ENCODE data around the gene MAPK8IP1. TPM values are rescaled to one million over a fixed set of nuclear protein-coding genes. Genes with fewer than 3 reads are reported as not detected.

Gene MAPK8IP1
- total RNA-seq, 1 donor from 2014 or later: 38.7 TPM

GRCh38 chr11:45894555-45895247 lies 9.2 kb downstream of the MAPK8IP1 start:
- no peaks in the 10 kb centered on the region for H3K27me3 Mint-ChIP-seq (ENCODE audit: low read depth)
- no peaks in the 10 kb centered on the region for H3K9me3 Mint-ChIP-seq
- H3K27ac Mint-ChIP-seq (ENCODE audit: unreplicated experiment): no peak overlapping the region
- H3K36me3 Mint-ChIP-seq (ENCODE audit: low read depth): no peaks in the 10 kb centered on the region
- no peak overlapping the region for H3K4me3 Mint-ChIP-seq
- no peak for DNase-seq (ENCODE audit: low read depth, low spot score)
- H3K4me1 Mint-ChIP-seq: peaks cover 12% of the 10 kb centered on the region
- TF ChIP-seq CTCF (conservative IDR thresholded peaks at IDR 0.05): no peak

- Mint-ChIP-seq H3K27ac (ENCODE audit: unreplicated experiment) (no peak overlapping the region), H3K27me3 (ENCODE audit: low read depth) (no peaks in the 10 kb centered on the region), H3K36me3 (ENCODE audit: low read depth) (no peaks in the 10 kb centered on the region), H3K4me3 (no peak overlapping the region), H3K9me3 (no peaks in the 10 kb centered on the region), H3K4me1 (peaks cover 16% of the 10 kb centered on the region)
- TF ChIP-seq CTCF (conservative IDR thresholded peaks at IDR 0.05): no peak
- no peak for DNase-seq (ENCODE audit: low read depth, low spot score)
Observed at GRCh38 chr11:45895553-45896259, 10.3 kb downstream of the MAPK8IP1 start.

- H3K27ac Mint-ChIP-seq (ENCODE audit: unreplicated experiment): no peak overlapping the region
- DNase-seq (ENCODE audit: low read depth, low spot score): no peak
- peaks cover 24% of the 10 kb centered on the region for H3K4me1 Mint-ChIP-seq
- H3K27me3 Mint-ChIP-seq (ENCODE audit: low read depth): no peaks in the 10 kb centered on the region
- no peaks in the 10 kb centered on the region for H3K36me3 Mint-ChIP-seq (ENCODE audit: low read depth)
- no peak for TF ChIP-seq CTCF (conservative IDR thresholded peaks at IDR 0.05)
- H3K9me3 Mint-ChIP-seq: no peaks in the 10 kb centered on the region
- H3K4me3 Mint-ChIP-seq: no peak overlapping the region
Observed at GRCh38 chr11:45896422-45896984, 11.1 kb downstream of the MAPK8IP1 start.

- Mint-ChIP-seq H3K27ac (ENCODE audit: unreplicated experiment) (no peak overlapping the region), H3K4me3 (peak overlapping the region; percentile 47)
Observed at GRCh38 chr11:45897556-45897955, 12.1 kb downstream of the MAPK8IP1 start.

GRCh38 chr11:45899086-45899447 lies 13.6 kb downstream of the MAPK8IP1 start:
- H3K9me3 Mint-ChIP-seq: no peaks in the 10 kb centered on the region
- H3K27me3 Mint-ChIP-seq (ENCODE audit: low read depth): no peaks in the 10 kb centered on the region
- no peak for DNase-seq (ENCODE audit: low read depth, low spot score)
- H3K4me3 Mint-ChIP-seq: peak overlapping the region; percentile 88
- TF ChIP-seq CTCF (conservative IDR thresholded peaks at IDR 0.05): no peak
- no peaks in the 10 kb centered on the region for H3K36me3 Mint-ChIP-seq (ENCODE audit: low read depth)
- peak overlapping the region; percentile 43 for H3K27ac Mint-ChIP-seq (ENCODE audit: unreplicated experiment)
- H3K4me1 Mint-ChIP-seq: peaks cover 22% of the 10 kb centered on the region

More at GRCh38 chr11:45897556-45897955, 12.1 kb downstream of the MAPK8IP1 start:
- Mint-ChIP-seq H3K4me1 (peaks cover 30% of the 10 kb centered on the region), H3K36me3 (ENCODE audit: low read depth) (no peaks in the 10 kb centered on the region), H3K27me3 (ENCODE audit: low read depth) (no peaks in the 10 kb centered on the region), H3K9me3 (no peaks in the 10 kb centered on the region)
- TF ChIP-seq CTCF (conservative IDR thresholded peaks at IDR 0.05): no peak
- no peak for DNase-seq (ENCODE audit: low read depth, low spot score)
